ENCODE data around the gene TXNDC5.

Gene TXNDC5

GRCh38 chr6:7868926-7869325 lies 41.7 kb downstream of the TXNDC5 start:
- in situ Hi-C loops (cut with MboI; ENCODE audit: low sequenced_read_pairs) = no loop called here

GRCh38 chr6:7866526-7866925 lies 44.1 kb downstream of the TXNDC5 start:
- in situ Hi-C loops (cut with MboI; ENCODE audit: low sequenced_read_pairs) = no loop called here

DNA sequence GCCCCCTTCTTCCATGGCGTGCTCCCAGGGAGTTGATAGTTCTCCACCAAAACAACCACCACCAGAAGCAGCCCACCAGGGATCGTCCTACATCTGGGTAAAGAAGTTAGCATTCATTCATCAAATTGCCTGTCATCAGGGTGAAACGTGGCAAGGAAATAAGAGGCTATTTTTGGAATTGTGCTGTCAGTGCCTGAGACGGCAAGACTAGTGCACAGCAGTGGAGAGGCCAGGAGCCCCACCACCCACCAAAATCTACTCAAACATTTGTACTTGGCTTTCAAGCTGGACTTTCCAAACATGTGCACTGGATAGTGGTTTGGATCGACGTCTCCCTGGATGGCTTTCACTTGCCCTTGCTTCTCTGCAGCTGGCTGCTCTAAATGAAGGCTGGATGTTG lies 44.8 kb downstream of the TXNDC5 start:
- in situ Hi-C loops (cut with MboI; ENCODE audit: low sequenced_read_pairs) = no loop called here

DNA sequence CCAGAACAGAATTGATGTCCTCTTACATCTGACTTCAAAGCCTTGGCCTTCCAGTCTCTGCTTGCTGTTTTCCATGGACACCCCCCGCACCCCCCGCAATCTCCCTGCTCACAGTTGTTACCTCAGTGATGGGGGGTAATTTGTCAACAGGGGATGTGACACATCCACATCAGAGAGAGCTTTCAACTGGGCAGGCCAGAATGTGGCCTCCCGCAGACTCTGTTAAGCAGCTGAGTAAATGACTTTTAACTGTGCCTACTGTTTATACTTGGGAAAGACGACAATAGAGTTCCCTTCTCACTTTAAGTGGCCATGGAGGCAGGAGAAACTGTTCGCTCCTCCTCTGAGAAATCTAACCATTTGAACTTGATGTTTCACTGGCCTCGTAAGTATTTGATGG lies 51.0 kb downstream of the TXNDC5 start:
- in situ Hi-C loops (cut with MboI; ENCODE audit: low sequenced_read_pairs) = no loop called here

DNA sequence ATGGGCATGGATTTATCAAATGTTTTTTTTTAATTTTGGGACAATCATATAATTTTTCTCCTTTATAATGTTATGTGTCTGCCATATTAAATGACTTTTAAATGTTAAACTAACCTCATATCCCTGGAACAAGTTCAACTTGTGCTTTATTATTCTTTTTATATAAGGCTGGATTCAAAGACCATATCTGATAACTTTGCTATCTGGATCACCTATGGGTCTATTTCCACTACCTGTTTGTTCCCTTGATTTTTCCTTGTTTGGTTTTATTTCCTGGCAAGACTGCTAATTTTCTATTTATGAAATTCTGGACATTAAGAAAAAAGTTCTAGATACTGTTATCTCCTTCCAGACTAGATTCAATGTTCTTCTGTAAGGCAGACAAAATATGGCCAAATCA lies 58.8 kb downstream of the TXNDC5 start:
- in situ Hi-C loops (cut with MboI; ENCODE audit: low sequenced_read_pairs) = no loop called here

- in situ Hi-C loops (cut with MboI; ENCODE audit: low sequenced_read_pairs) = no loop called here
These were observed 62.4 kb downstream of the TXNDC5 start for GRCh38 chr6:7848229-7848628.

DNA sequence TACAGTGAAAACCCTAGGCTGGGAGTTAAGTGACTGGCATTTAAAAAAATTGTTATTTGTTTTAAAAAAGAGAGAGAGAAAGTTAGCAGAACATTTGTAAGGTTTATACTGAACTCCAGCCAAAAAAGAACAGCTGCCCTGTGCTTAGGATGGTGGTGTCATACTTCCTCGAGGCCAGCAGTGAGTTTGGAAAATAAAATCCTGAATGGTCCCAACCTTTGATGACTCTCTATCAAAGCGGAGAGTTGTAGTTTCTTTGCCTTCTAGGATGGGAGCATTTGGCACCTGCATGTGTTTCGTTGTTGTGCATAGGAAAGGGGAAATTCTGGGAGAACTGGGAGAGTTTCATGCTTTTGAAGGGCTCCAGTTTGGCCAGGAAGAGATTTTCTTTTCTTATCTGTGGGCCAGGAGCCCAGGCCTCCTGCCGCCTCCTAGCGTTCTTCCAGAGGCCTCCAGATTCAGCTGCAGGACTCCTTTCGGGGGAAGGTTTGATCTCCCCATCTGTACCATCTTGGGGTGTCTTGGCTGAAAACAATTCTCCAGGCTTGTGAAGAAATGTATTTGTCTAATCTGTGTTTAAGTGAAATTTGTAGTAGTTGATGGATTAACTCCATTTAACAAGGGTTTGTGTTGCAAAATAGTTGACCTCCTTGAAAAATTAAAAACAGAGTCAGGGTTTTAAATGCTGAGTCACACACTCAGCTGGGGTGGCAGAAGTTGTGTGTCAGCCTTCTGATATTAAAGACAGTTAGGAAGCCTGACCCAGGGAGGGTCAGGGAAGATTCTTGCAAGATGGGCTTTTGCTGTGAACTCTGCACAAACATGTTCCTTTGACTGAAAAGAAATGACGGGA lies 63.4 kb downstream of the TXNDC5 start:
- in situ Hi-C loops (cut with MboI; ENCODE audit: low sequenced_read_pairs) = no loop called here

DNA sequence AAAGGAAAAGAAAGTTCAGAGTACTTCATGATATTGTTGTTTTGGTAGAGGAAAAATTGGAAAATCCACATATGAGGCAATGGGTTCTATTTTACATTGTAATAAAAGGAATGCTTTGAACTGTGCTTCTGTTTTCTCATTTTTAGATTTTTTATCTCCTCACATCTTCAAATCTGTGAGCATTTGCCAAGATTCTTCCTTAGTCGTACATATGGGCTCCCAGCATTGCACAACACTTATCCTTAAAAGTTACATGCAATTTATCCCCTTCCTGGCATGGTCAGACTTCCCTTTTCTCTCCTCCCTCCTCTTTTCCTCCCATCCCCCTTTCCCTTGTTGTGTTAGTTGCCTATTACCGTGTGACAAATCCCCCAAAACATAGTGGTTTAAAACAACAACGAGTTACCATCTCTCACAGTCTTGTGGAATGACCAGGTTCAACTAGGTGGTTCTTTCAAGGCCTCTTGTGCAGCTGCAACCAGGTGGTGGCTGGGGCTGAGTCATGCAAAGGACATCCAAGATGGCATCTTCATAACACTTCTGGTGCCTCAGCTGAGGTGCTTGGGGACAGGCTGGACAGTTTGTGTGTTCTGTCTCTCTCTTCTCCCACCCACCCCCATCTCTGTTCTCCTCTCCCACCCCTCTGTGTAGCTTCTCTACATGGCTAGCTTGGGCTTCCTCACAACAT lies 68.7 kb downstream of the TXNDC5 start:
- in situ Hi-C loops (cut with MboI; ENCODE audit: low sequenced_read_pairs) = no loop called here

DNA sequence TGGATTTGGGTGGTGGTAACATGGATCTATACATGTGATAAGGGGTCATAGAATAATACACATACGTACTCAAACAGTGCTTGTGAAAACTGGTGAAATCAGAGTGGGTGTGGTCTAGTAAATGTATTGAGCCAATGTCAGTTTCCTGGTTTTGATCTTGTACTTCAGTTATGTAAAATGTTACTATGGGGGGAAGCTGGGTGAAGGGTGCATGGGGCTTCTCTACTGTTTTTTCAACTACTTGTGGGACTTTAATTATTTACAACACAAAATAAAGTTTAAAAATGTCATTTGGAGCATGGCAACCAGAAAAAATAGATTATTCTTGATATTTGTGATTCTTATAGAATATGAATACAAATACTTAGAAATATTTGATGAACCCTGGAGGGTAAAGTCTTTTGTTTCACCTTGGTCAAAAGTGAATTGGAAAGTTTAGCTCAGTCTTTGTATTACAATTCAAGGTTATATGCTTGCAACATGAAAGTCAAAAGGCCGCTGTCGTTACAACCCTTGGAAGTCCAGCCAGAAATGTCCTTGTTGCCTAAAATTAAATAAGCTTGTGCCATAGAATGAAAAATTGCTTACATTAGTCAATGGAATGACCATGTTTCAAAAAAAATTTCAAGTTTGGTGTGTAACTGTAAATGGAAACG lies 74.1 kb downstream of the TXNDC5 start:
- in situ Hi-C loops (cut with MboI; ENCODE audit: low sequenced_read_pairs) = no loop called here

- in situ Hi-C loops (cut with MboI; ENCODE audit: low sequenced_read_pairs) = no loop called here
These were observed 76.9 kb downstream of the TXNDC5 start for GRCh38 chr6:7833751-7834070.

GRCh38 chr6:7832904-7833750 lies 77.5 kb downstream of the TXNDC5 start:
- in situ Hi-C loops (cut with MboI; ENCODE audit: low sequenced_read_pairs) = no loop called here
